Fibroblast of skin of back (primary cell): Measurements from ENCODE around the gene ALK.

Source experiments
- DNase-seq: peaks from one replicate; pipeline ENCODE4 v3.0.0-alpha.2; 2013

Gene ALK

DNA sequence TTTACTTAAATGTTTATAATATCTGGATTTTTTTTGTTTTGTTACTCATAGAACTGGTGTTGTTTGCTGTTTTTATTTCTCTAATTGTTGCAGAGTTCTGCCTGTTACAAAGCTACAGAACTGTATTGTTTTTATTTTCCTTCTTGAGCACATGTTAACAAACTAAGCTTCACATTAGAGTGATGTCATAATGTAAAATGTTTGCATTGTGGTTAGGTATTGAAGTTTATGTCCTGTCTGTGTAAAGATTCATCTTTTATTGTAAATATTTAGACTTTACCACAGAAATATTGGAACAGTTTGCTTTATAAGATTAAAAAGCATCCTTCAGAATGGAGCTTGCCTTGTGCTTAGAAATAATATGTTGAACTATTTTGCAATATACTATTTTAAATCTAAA is 738.5 kb downstream of the ALK start:
- DNase-seq = no peak

DNA sequence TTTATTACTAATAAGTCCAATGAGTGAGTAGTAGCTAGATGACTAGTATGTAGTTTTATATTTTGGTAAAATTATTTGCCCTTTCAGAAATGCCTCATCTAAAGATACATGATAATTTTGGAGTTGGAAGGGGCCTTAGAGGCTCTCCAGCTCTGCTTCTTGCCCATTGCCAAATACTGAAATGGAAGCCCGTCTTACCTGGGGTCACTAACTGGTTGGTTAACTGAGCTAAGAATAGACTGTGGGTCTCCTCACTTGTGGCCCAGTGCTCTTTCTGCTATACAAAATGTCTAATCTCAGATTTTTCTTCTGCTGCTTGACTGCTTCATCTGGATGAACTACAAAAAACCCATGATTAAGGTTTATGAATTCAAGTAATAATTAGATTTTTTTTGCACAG is 739.1 kb downstream of the ALK start:
- no peak for DNase-seq

DNA sequence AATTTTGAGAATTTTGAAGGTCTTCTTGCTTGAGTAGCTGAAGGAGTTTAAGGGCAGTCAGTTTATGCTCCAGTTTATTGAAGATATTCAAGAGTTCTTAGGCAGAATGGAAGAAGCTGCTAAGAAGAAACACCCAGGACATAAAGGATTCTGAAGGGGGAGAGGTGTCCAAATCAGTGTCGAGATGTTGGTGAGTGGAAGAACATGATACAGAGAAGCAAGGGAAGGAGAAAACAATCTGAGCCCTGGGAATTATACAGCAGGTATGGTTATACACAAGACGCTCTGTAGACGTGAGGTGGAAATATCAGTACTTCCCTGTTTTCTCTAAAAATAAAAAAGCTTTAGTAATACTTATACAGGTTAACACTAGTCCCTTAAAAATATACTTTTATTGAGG is 746.0 kb downstream of the ALK start:
- no peak for DNase-seq

DNA sequence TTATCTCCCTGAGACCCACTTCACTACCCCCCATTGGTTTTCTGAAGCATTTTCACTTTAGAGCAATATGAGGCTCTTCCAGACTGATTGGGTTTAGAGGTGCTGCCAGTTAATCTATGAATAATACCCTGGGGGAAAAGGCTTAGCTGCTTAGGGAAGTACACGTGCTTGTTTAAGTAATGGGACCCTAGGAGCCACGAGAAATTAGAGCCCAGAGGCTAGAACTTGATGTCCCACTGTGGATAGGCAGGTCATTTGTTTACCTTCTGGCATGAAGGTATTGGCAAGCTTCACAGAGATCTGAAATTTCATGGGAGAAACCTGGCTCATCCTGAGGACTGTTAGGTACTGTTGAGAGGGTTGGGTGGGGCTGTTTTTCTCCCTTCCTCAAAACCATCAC is 746.4 kb downstream of the ALK start:
- DNase-seq = no peak

DNA sequence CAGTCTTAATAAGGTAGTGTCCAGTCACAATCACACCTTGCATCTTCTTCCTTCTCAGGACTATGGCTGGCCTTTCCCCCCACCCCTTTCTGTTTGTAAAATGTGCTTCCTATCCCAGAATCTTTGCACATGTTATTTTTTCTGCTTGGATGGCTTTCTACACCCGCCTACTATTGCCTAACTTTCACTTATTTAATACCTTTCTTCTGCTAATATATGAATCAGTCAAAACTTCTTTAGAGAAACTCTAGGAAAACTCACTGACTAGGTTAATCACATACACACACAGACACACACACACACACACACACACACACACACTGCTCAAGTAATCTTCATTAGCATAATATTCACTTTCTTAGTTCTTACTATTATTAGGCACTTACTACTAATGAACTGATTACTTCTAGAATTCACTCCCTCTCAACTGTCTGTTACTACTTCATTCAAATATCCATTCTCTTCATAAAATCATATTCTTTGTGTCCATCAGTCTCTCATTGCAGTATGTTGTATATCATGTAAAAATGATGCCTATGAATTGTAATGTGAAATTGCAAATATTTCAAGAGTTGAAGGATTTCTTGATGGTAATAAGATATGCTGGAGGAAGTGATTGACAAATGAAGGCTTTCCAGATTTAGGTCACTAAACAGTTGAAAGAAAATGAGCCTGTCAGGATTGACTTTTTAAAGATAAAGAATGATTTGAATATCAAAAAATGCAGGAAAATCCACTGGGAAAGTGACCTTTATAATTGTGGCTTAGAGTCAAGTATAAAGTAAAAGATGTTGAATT is 754.9 kb downstream of the ALK start:
- DNase-seq = no peak

DNA sequence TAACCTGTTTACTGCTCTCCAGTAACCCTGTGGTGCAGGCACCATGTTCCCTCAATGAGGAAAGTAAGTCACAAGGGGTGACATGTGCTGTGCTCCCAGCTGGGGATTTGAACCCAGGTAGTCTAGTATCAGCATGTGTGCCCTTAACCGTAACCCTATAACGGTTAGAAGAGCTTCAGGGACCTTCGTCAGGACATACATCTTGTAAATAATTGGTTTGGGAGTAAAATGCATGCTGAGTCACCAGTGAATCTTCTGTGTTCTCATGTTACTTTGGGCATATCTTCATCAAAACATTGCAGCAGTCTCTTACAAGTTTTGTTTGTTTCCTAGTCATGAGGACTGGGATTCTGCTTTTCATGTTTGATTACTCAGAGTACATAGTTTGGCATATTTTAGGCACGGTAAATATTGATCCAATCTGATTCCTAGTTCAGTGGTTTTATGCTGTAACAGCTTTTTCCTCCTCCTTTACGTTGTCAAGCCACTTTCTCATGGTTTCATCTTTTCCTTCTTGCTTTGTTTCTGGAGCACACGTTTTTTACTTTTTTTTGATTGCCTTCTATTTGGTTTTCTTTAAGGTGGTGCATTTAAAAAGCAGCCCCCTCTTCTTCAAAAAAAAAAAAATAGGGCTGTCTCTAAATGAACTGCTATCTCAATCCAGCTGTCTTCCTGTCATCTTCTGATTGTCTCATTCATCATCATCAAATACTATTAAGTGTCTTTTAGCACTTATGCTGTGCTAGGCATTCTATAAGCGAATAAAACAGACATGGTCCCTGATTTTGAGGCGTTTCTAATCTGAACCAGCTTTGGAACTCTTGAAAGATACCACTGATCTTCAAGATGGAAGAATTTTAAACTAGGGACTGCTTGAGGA is 755.8 kb downstream of the ALK start:
- DNase-seq = peak; percentile 54

DNA sequence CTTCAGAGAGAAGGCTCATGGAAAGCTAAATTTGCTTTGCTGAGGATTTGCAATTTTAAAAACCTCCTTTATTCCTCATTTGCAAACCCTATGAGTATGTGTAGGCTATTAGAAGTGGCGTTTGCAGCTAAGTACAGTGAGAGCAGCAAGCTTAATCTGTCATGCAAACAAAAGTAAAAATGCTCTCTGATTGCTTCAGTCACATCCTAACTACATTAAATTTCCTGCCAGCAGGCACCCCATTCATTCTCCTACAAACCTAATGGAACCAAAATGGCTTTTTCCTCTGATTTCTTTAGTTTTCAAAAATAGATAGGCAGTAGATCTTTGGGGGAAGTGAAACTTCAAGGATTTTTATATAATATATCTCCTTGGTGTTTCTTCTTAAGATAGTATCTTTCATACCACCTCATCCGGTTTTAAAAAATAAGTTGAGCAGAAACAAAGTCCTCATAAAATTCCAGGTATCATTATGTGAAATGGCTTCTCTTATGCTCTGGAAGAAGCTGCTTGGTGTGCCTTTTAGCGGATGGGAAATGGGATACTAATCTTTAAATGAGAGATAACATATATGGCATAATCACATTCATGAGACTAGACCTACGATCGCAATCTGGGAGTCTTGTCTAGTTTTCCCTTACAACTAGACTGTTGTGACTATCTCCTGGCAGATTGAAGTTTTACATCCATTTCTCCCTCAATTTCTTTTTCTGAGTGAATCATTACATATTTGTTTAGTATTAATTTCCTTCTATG is 757.1 kb downstream of the ALK start:
- no peak for DNase-seq

DNA sequence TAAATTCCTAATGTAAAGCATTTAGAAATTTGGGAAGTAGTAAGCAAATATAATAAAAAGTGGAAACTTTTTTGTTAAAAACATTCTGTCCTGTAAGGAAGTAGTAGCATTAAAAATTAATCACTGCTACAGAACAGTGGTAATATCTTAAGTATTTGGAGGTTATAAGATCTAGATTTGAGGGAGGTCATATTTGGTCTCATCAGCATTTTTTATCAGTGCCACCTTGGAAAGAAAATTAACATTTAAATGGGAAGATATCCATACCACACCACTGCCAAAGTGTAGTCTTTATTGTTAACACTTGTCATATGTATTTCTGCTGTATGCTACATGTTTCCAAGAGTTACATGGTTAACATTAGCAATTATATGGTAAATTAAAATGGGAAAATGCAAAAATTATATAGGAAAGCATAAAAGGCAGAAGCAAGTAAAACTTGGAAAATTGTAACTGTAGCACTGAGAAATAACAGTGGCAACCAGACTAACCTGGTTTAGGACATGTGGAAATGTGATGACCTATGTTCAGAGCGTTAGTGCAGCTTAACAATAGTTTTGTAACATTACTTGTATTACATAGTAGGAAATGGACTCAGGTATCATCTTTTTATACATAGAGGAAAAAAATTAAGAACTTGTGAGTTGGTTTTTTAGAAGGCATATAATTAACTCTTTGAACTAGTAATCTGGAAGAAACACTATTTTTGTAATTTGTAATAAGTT is 759.0 kb downstream of the ALK start:
- DNase-seq = no peak

DNA sequence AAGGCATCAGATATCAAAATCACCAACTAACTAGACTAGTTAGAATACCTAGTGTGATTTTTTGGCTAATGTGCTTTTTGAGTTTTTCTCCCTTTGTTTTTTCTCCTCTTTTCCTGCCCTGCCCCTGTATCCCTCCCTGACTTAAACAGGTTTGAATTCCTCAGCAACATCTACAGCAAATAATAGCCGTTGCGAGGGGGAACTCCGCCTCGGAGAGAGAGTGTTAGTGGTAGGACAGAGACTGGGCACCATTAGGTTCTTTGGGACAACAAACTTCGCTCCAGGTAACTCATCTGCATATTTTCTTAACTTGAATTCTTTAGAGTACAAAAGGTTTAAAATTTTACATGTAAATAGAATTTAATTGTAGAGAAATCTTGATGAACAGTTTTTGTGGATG is 761.2 kb downstream of the ALK start:
- no peak for DNase-seq

DNA sequence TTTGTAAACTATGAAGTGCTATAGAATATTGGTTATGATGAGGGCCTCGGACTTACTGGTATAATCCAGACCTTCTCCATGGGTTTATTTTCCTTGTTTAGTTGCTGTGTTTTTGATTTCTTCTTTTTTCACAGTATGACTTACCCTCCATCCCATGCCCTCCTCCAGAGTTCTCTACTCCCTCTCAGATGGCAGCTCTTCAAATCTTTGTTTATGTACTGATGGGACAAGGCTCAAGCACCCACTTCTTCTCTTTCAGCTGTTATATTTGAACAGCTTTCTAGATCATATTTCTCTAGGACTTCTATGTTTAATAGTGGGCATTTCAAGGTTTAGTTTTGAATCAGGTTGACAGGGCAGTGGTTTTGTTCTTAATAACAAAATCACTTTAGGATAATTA is 762.3 kb downstream of the ALK start:
- no peak for DNase-seq

DNA sequence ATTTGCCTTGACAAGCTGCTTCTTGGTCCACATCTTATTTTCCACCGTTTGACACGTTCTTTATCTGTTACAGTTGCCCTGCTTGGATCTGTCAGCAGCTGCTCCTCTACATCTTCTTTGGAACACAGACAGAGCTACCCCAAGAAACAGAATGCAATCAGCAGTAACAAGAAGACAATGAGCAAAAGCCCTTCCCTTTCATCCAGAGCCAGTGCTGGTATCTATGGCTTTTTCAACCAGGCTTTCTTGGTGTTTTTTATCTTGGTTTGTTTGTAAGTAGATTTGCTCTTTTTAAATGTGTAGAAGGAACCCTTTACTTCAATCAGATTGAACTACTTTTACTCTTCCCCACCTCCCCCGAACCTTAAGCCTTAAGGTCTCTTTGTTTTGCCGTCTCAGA is 764.3 kb downstream of the ALK start:
- DNase-seq = no peak

DNA sequence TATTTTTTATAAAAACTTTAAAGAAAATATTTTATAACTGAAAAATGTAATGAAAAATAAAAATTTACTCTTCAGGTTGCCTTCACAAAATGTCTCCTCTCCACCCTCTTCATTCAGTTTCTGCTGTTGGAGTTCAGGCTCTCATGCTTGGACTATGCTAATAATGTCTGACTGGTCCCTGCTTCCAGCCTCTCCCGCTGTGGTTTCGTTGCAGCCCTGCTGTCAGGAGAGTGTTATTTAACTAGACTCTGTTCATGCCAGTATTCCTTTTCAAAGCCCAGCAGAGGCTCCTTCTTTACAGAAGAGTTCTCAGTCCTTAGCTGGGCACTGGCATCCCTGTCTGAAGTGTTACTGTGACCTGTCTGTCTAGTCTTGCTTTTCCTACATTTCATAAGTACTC is 765.8 kb downstream of the ALK start:
- peak; percentile 14 for DNase-seq

DNA sequence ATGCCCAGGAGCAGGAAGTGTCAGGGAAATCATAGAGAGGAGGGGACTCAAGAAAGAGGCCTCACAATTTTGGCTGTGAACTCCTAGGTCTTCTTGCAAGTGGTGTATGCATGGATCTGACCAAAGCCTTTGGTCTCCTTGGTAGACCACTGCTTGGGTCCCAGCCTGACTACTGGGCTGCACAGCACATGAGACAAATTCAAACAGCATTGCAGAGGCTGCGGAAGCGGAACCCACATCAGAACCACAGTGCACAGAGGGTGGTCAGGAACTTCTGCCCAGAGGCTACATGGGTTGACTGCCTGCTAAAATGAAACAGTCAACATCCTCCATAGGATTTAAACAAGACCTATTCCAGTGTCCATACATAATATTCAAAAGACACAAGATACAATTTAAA is 766.8 kb downstream of the ALK start:
- no peak for DNase-seq

DNA sequence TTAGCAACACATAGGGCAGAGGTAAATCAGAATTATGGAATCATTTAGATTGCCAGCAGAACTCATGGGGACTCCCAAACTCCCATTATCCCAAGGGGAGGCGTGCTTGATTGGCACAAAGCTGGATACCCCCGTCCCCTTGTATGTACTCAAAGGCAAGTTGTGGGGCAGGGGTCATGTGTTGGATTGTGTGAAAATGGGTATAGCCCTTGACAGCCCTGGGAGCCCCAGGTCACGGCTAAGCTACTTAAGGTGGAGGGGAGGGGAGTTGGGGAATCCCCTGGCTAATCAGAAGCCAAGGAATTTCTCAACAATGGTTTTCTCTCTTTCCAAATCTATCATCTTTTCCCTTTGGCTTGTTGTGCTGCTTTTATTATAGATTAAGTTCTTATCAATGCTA is 773.4 kb downstream of the ALK start:
- DNase-seq = no peak

DNA sequence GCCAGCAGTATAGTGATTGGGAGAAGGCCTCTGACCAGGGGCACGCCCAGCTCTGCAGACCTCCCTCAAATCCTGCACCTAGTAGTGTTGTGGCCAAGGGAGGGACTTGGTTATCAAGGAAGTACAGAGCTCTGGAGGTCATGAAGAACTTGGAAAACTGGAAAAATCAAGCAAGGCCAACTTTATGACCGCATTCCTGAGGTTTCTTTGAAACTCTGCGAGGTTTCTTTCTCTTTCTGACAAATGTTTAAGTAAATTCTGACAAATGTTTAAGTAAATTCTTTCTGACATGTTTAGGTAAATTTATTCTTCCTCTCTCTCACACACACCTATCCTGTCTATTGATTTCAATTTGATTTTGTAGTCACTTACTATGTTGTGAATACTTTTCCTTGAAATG is 775.2 kb downstream of the ALK start:
- DNase-seq = no peak

DNA sequence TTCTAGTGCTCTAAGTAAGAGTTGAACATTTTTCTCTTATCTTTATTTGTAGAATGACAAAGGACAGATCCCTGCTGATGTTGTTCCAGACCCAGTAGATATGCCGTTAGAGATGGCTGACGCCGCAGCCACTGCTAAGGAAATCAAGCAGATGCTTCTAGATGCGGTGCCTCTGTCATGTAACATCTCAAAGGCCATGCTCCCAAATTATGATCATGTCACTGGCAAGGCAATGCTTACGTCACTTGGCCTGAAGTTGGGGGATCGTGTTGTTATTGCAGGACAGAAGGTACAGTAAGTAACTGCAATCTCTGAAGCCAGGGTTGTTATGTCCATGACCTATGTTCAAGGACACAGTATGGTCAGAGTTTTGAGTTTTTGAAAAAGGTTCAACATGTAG is 777.7 kb downstream of the ALK start:
- no peak for DNase-seq
